K562 (cell line): Measurements from ENCODE around the gene GABRB3. TPM values are rescaled to one million over a fixed set of nuclear protein-coding genes. Genes with fewer than 3 reads are reported as not detected.

Experiments
- ATAC-seq: fragments of 200-7000 bp; cut with Tn5 transposase; 3 replicates; pipeline ENCODE4 v1.9.1; 2020; ENCODE audit warnings: moderate library complexity
- BruUV-seq: library from RNA; stranded (reverse); fragments of 400-500 nt; replicated peaks from 2 replicates; lab custom pipeline; 2021; lab: Mats Ljungman, UMichigan
- CTCF ChIA-PET: fragments of 300-600 bp; formaldehyde crosslinking; extraction: SDS; loops from one replicate; lab custom pipeline; 2021; ENCODE audit warnings: low intra/inter-chr PET ratio; lab: Yijun Ruan, JAX
- POLR2A ChIA-PET: fragments of 300-600, 350-650 bp; sonication (Branson Sonifier 250); formaldehyde crosslinking; extraction: SDS; loops from one replicate; lab custom pipeline; 2021; ENCODE audit warnings: antibody characterized with exemption, inconsistent platforms; lab: Yijun Ruan, JAX
- DNase-seq, 4 experiments: peaks; one replicate each; pipeline versions ENCODE4 v3.0.0 to v3.0.0-alpha.2; 2011 to 2018; ENCODE audit warnings: low spot score in 3 of 4, mixed read lengths in 3 of 4; ENCODE audit errors: extremely low read depth in 1 of 4
- FAIRE-seq: peaks from 2 replicates; lab custom pipeline; 2011; peaks lifted over from hg19 to GRCh38; lab: Jason Lieb, UNC
- H2AFZ ChIP-seq: 2 replicates; pipeline ENCODE4 v1.6.0; 2011; ENCODE audit warnings: low read depth, low read length, control low read depth, inconsistent platforms
- H3K27ac ChIP-seq: fragments of 200-600 bp; 3 replicates; pipeline ENCODE4 v1.8.0; 2011; ENCODE audit warnings: low read depth, mild to moderate bottlenecking, control low read depth, inconsistent platforms, low read length, moderate library complexity, mixed read lengths; ENCODE audit errors: extremely low read depth
- H3K27me3 ChIP-seq, 2 experiments: fragments of 300-600 bp in 1 of 2; 2 replicates in 1 of 2; 3 replicates in 1 of 2; pipeline versions ENCODE4 v1.6.0 to v1.8.0; 2011; ENCODE audit warnings: inconsistent platforms in 2 of 2, low read length in 2 of 2, mild to moderate bottlenecking in 1 of 2, mixed read lengths in 1 of 2, moderate library complexity in 1 of 2; ENCODE audit not compliant: control insufficient read depth in 2 of 2, insufficient read depth in 2 of 2
- H3K36me3 ChIP-seq: fragments of 300-600 bp; 3 replicates; pipeline ENCODE4 v1.8.0; 2011; ENCODE audit warnings: mild to moderate bottlenecking, low read length, inconsistent platforms; ENCODE audit not compliant: control insufficient read depth, insufficient read depth
- H3K4me1 ChIP-seq, 2 experiments: fragments of 200-600 bp in 1 of 2; replicated peaks in 1 of 2; 2 replicates in 1 of 2; 3 replicates in 1 of 2; pipeline versions ENCODE4 v1.5.1 to v1.8.0; 2011; ENCODE audit warnings: inconsistent platforms in 2 of 2, low read length in 2 of 2, mild to moderate bottlenecking in 1 of 2, mixed read lengths in 1 of 2, moderate library complexity in 1 of 2; ENCODE audit not compliant: control insufficient read depth in 2 of 2, insufficient read depth in 2 of 2
- H3K4me2 ChIP-seq: 2 replicates; pipeline ENCODE4 v1.6.1; 2011; ENCODE audit warnings: low read length, control low read depth, inconsistent platforms, mixed read lengths; ENCODE audit not compliant: insufficient read depth
- H3K4me3 ChIP-seq: fragments of 200-600 bp; sonication (generic), shearing (Covaris generic); 2 replicates; pipeline ENCODE4 v1.5.1; 2016; ENCODE audit warnings: control low read depth, inconsistent platforms
- H3K79me2 ChIP-seq: fragments of 200-600 bp; 3 replicates; pipeline ENCODE4 v1.8.0; 2011; ENCODE audit warnings: low read length, inconsistent platforms; ENCODE audit not compliant: control insufficient read depth, insufficient read depth
- H3K9ac ChIP-seq, 2 experiments: 2 replicates each; pipeline versions ENCODE4 v1.6.0 to v1.6.1; 2011; ENCODE audit warnings: low read depth in 2 of 2, low read length in 2 of 2, control low read depth in 1 of 2, inconsistent platforms in 1 of 2, mild to moderate bottlenecking in 1 of 2, mixed read lengths in 1 of 2; ENCODE audit not compliant: insufficient read depth in 1 of 2
- H3K9me1 ChIP-seq: one replicate; pipeline ENCODE4 v1.6.0; 2011; ENCODE audit warnings: inconsistent platforms, mild to moderate bottlenecking, low read length, moderate library complexity; ENCODE audit not compliant: control insufficient read depth, insufficient read depth
- H3K9me3 ChIP-seq: replicated peaks from 2 replicates; pipeline ENCODE4 v1.5.1; 2011; ENCODE audit warnings: low read depth, low read length, inconsistent platforms; ENCODE audit not compliant: control insufficient read depth, insufficient read depth
- H4K20me1 ChIP-seq: replicated peaks from 2 replicates; pipeline ENCODE4 v1.6.1; 2011; ENCODE audit warnings: low read length, inconsistent platforms, mixed read lengths; ENCODE audit not compliant: control insufficient read depth, insufficient read depth
- BRF1 ChIP-seq: IDR thresholded peaks from 3 replicates; pipeline ENCODE4 v1.6.1; 2011; ENCODE audit warnings: borderline replicate concordance, mild to moderate bottlenecking; ENCODE audit not compliant: insufficient read length; ENCODE audit errors: extremely low read depth
- CBX3 ChIP-seq, 2 experiments: IDR thresholded peaks; 1 replicate in 1 of 2; 2 replicates in 1 of 2; pipeline ENCODE4 v1.6.1; 2012; ENCODE audit warnings: inconsistent platforms in 2 of 2, low read length in 2 of 2, borderline replicate concordance in 1 of 2, control low read depth in 1 of 2
- ETV1 ChIP-seq: fragments of 450-650 bp; conservative IDR thresholded peaks from 2 replicates; pipeline ENCODE4 v1.6.1; 2016; ENCODE audit warnings: missing genetic modification characterization, control low read depth, low read depth, missing compliant biosample characterization
- KLF16 ChIP-seq: IDR thresholded peaks from 2 replicates; pipeline ENCODE4 v1.6.1; 2016; ENCODE audit warnings: antibody characterized with exemption
- LARP7 ChIP-seq: fragments of 450-650 bp; IDR thresholded peaks from 2 replicates; pipeline ENCODE4 v1.6.1; 2016
- MTA2 ChIP-seq: fragments of 450-650 bp; IDR thresholded peaks from 2 replicates; pipeline ENCODE4 v1.6.1; 2016; ENCODE audit warnings: low read depth
- PRPF4 ChIP-seq: fragments of 200-400 bp; formaldehyde crosslinking; IDR thresholded peaks from one replicate; pipeline ENCODE4 v1.6.1; 2017; ENCODE audit warnings: low read length, low read depth, mild to moderate bottlenecking; ENCODE audit not compliant: insufficient read depth, poor library complexity, severe bottlenecking
- RHOXF2B ChIP-seq: fragments of 250-450 bp; sonication (Bioruptor Pico); conservative IDR thresholded peaks from 2 replicates; pipeline ENCODE4 v1.5.1; 2021
- ZNF253 ChIP-seq: fragments of 250-450 bp; sonication (Bioruptor Pico); conservative IDR thresholded peaks from 2 replicates; pipeline ENCODE4 v1.6.1; 2021; ENCODE audit warnings: mild to moderate bottlenecking
- WGBS: fragments of 100-300 bp; shearing (Covaris generic); methylation state at CpG from one replicate; pipeline ENCODE4 v1.1.6; 2016; ENCODE audit warnings: low coverage, mixed read lengths; ENCODE audit not compliant: insufficient coverage; ENCODE audit errors: missing lambda C conversion rate; 5-methylcytosine and 5-hydroxymethylcytosine counted together
- in situ Hi-C: fragments of 300-500 bp; cut with MboI; formaldehyde crosslinking; loops from 4 replicates; pipeline ENCODE4 v1.15.0; 2018; ENCODE audit warnings: inconsistent platforms, mixed read lengths
- intact Hi-C: fragments of 100-400 bp; cut with micrococcal nuclease; formaldehyde crosslinking; loops from 2 replicates; pipeline ENCODE4 v1.14.2; 2022
- polyA plus RNA-seq, 8 experiments: library from polyadenylated mRNA; depleted of rRNA in 4 of 8; stranded (reverse) in 5 of 8; unstranded in 3 of 8; fragments of >200 nt; fragmentation: Nextera tagmentation in 2 of 8; fragmentation: Illumina TruSeq in 1 of 8; extraction: Ambion mirVana in 2 of 8; extraction: Trizol in 1 of 8; gene quantifications; 2 replicates each; pipeline versions ENCODE4 v1.2.1 to v1.2.3, GENCODE V29; 2011 to 2014; ENCODE audit warnings: inconsistent platforms in 1 of 8, missing spikeins in 1 of 8
- total RNA-seq, 7 experiments: library from RNA; depleted of rRNA in 6 of 7; stranded (reverse); fragments of >200 nt in 6 of 7; fragmentation: Illumina TruSeq in 2 of 7; extraction: Trizol in 2 of 7; gene quantifications; 2 replicates each; pipeline versions ENCODE4 v1.2.1 to v1.2.3, GENCODE V29; 2011 to 2021; ENCODE audit warnings: low replicate concordance in 1 of 7
- TF ChIP-seq, protein P1 (sequence below): fragments of 250-450 bp; sonication (Bioruptor Pico); IDR thresholded peaks from 2 replicates; pipeline ENCODE4 v1.5.0; 2022; ENCODE audit warnings: mild to moderate bottlenecking

Gene GABRB3
- total and polyA plus RNA-seq, 9 of the 15 experiments (the other 6 are each of a cell fraction or from before 2014, with no cell fraction given) = 0.09 to 1.4 (median 0.49) TPM

DNA sequence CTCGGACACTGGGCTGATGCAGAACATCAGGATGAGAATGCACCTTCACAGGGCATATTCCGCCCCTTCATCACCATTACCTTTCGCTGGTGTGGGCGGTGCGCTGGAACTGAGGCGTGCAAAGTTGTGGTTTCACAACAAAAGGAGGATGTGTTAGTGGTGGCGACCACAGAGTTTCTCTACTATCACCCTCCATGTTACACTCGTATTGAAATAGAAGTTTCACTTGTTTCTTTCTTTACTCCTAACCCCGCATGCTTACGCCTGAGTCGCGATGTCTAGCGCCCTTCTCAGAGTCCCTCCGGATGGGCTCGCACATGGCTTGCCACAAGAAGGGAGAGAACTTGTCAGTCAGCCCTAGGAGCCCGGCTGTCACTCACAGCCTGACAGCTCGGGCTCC, 148.7 kb downstream of the GABRB3 start:
- WGBS = 11% methylated on average over 17 of the region's 17 CpGs
- Histone ChIP-seq H3K4me3 (no peak overlapping the region), H4K20me1 (no peaks in the 10 kb centered on the region), H3K36me3 (no peaks in the 10 kb centered on the region), H3K4me1 (peaks cover 0 to 7% of the 10 kb centered on the region in 2 experiments; a peak in 2 of 5 replicates), H3K27me3 (peaks cover 0 to 10% of the 10 kb centered on the region in 2 experiments; a peak in 1 of 5 replicates), H3K4me2 (no peak overlapping the region), H3K9me1 (no peaks in the 10 kb centered on the region), H3K79me2 (no peaks in the 10 kb centered on the region), H2AFZ (no peak overlapping the region), H3K9ac (no peak overlapping the region), H3K9me3 (no peaks in the 10 kb centered on the region; the same call in 1 of the 2 replicates), H3K27ac (no peak overlapping the region)
- ChIA-PET POLR2A (no interaction called here), CTCF (no interaction called here)
- TF ChIP-seq KLF16 (no peak), RHOXF2B (CRISPR knock-in tag) (no peak), LARP7 (no peak), PRPF4 (no peak), ETV1 (tag) (no peak), MTA2 (no peak), ZNF253 (CRISPR knock-in tag) (no peak), CBX3 (IDR thresholded peaks at IDR 0.05; ENCODE audit: borderline replicate concordance in 1 of 2, low read length in 2 of 2) (no peak), BRF1 (no peak)
- TF ChIP-seq, protein P1, sequence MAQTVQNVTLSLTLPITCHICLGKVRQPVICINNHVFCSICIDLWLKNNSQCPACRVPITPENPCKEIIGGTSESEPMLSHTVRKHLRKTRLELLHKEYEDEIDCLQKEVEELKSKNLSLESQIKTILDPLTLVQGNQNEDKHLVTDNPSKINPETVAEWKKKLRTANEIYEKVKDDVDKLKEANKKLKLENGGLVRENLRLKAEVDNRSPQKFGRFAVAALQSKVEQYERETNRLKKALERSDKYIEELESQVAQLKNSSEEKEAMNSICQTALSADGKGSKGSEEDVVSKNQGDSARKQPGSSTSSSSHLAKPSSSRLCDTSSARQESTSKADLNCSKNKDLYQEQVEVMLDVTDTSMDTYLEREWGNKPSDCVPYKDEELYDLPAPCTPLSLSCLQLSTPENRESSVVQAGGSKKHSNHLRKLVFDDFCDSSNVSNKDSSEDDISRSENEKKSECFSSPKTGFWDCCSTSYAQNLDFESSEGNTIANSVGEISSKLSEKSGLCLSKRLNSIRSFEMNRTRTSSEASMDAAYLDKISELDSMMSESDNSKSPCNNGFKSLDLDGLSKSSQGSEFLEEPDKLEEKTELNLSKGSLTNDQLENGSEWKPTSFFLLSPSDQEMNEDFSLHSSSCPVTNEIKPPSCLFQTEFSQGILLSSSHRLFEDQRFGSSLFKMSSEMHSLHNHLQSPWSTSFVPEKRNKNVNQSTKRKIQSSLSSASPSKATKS = no peak
- intact Hi-C loops (no loop called here), in situ Hi-C loops (no loop called here)
- DNase-seq (no peak), FAIRE-seq (no peak), ATAC-seq (no peak)
- BruUV-seq = no TSS peak
